Neural cell (in vitro differentiated cells): ENCODE measurements around the gene KCNS3. TPM values are rescaled to one million over a fixed set of nuclear protein-coding genes. Genes with fewer than 3 reads are reported as not detected.

ENCODE experiments used
- H2AFZ ChIP-seq: fragments of 200-600, 300-800 bp; sonication (generic), shearing (Covaris generic); 2 replicates; pipeline ENCODE4 v1.6.0; 2014; ENCODE audit warnings: low read depth, mild to moderate bottlenecking, antibody characterized with exemption, low read length, moderate library complexity
- H3F3A ChIP-seq: fragments of 200-600 bp; shearing (Covaris generic); 2 replicates; pipeline ENCODE4 v1.6.1; 2016; ENCODE audit warnings: mild to moderate bottlenecking, moderate library complexity, mixed read lengths, antibody characterized with exemption, low read length; ENCODE audit not compliant: insufficient read depth, poor library complexity, severe bottlenecking
- H3K27ac ChIP-seq: fragments of 200-600, 300-800 bp; sonication (generic), shearing (Covaris generic); 2 replicates; pipeline ENCODE4 v1.5.1; 2014; ENCODE audit warnings: mild to moderate bottlenecking, low read length, moderate library complexity
- H3K27me3 ChIP-seq: fragments of 300-800, 200-600 bp; sonication (generic), shearing (Covaris generic); 2 replicates; pipeline ENCODE4 v1.6.0; 2014; ENCODE audit warnings: mild to moderate bottlenecking, low read depth, low read length, moderate library complexity; ENCODE audit not compliant: insufficient read depth
- H3K36me3 ChIP-seq: fragments of 300-800, 200-600 bp; sonication (generic), shearing (Covaris generic); 2 replicates; pipeline ENCODE4 v1.5.1; 2014; ENCODE audit warnings: mild to moderate bottlenecking, antibody characterized with exemption, low read length, moderate library complexity; ENCODE audit not compliant: insufficient read depth
- H3K4me2 ChIP-seq: fragments of 300-800, 200-600 bp; sonication (generic), shearing (Covaris generic); 2 replicates; pipeline ENCODE4 v1.6.0; 2014; ENCODE audit warnings: mild to moderate bottlenecking, low read length
- H3K4me3 ChIP-seq: fragments of 300-800, 200-600 bp; sonication (generic), shearing (Covaris generic); 2 replicates; pipeline ENCODE4 v1.5.1; 2014; ENCODE audit warnings: mild to moderate bottlenecking, low read length, moderate library complexity
- H3K79me2 ChIP-seq: fragments of 200-600 bp; shearing (Covaris generic); replicated peaks from 2 replicates; pipeline ENCODE4 v1.6.0; 2014; ENCODE audit warnings: mild to moderate bottlenecking, low read length, moderate library complexity; ENCODE audit not compliant: insufficient read depth
- H3K9ac ChIP-seq: fragments of 300-800, 200-600 bp; sonication (generic), shearing (Covaris generic); 2 replicates; pipeline ENCODE4 v1.6.1; 2016; ENCODE audit warnings: mild to moderate bottlenecking, low read length, mixed read lengths
- H3K9me2 ChIP-seq: fragments of 200-600 bp; shearing (Covaris generic); 2 replicates; pipeline ENCODE4 v1.6.1; 2016; ENCODE audit warnings: mild to moderate bottlenecking, low read length, mixed read lengths; ENCODE audit not compliant: insufficient read depth
- H3K9me3 ChIP-seq: fragments of 200-600, 300-800 bp; sonication (generic), shearing (Covaris generic); 2 replicates; pipeline ENCODE4 v1.6.1; 2016; ENCODE audit warnings: mild to moderate bottlenecking, mixed run types, low read length, moderate library complexity, mixed read lengths
- H4K20me1 ChIP-seq: fragments of 200-600 bp; shearing (Covaris generic); 2 replicates; pipeline ENCODE4 v1.6.1; 2016; ENCODE audit warnings: mild to moderate bottlenecking, mixed run types; ENCODE audit not compliant: insufficient read depth
- EP300 ChIP-seq: fragments of 450-650 bp; conservative IDR thresholded peaks from 2 replicates; pipeline ENCODE4 v1.6.1; 2014; ENCODE audit warnings: antibody characterized with exemption, mild to moderate bottlenecking, moderate library complexity; ENCODE audit not compliant: poor library complexity, severe bottlenecking
- EZH2 ChIP-seq: fragments of 200-600, 300-800 bp; shearing (Covaris generic), sonication (generic); IDR thresholded peaks from 2 replicates; pipeline ENCODE4 v1.6.1; 2014; ENCODE audit warnings: antibody characterized with exemption, low read length, borderline replicate concordance, mild to moderate bottlenecking; ENCODE audit not compliant: insufficient read depth, poor library complexity, severe bottlenecking
- MXI1 ChIP-seq: fragments of 450-650 bp; conservative IDR thresholded peaks from 2 replicates; pipeline ENCODE4 v1.6.1; 2014; ENCODE audit warnings: antibody characterized with exemption, mild to moderate bottlenecking; ENCODE audit not compliant: poor library complexity, severe bottlenecking
- POLR2AphosphoS5 ChIP-seq: IDR thresholded peaks from 2 replicates; pipeline ENCODE4 v1.6.1; 2012
- RAD21 ChIP-seq: fragments of 450-650 bp; conservative IDR thresholded peaks from 2 replicates; pipeline ENCODE4 v1.6.1; 2014; ENCODE audit warnings: antibody characterized with exemption, mild to moderate bottlenecking, moderate library complexity
- SMC3 ChIP-seq: fragments of 450-650 bp; conservative IDR thresholded peaks from 2 replicates; pipeline ENCODE4 v1.6.1; 2014; ENCODE audit warnings: antibody characterized with exemption, mild to moderate bottlenecking, moderate library complexity; ENCODE audit not compliant: poor library complexity
- TAF1 ChIP-seq: IDR thresholded peaks from 2 replicates; pipeline ENCODE4 v1.6.1; 2012; ENCODE audit warnings: low read depth
- polyA plus RNA-seq: library from polyadenylated mRNA; depleted of rRNA; stranded (reverse); fragments of >200 nt; gene quantifications from 2 replicates; pipeline ENCODE4 v1.2.3, GENCODE V29; 2014
- TF ChIP-seq, protein P1 (sequence below): IDR thresholded peaks from 2 replicates; pipeline ENCODE4 v1.6.1; 2012; ENCODE audit warnings: borderline replicate concordance
- TF ChIP-seq, protein P2 (sequence below): fragments of 450-650 bp; IDR thresholded peaks from 2 replicates; pipeline ENCODE4 v1.5.1; 2014; ENCODE audit warnings: antibody characterized with exemption, mild to moderate bottlenecking, moderate library complexity; ENCODE audit not compliant: poor library complexity, severe bottlenecking

The KCNS3 gene
- polyA plus RNA-seq, 1 donor from 2014 or later = 0.15 TPM

DNA sequence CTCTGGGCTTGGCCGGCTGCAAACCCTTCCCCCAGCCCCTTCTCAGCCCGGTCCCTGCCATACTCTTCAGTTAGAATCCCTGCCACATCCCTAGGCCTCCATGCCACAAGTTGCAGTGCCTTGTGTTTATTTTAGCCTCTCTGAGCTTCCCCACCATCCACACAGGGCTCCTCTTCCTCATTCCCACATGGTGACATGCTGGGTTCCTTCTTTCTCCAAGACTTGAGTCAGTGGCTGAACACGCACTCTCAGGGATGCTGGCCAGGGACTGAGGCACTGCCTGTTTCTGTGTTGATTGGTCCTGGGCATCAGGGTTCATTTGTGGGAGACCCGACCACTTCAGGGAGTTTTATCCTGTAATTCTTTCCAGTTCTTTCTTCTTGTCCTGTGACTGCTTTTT, 56.3 kb downstream of the KCNS3 start:
- H3K9me3 ChIP-seq = no peaks in the 10 kb centered on the region
- no peaks in the 10 kb centered on the region for H4K20me1 ChIP-seq
- H3K4me2 ChIP-seq = no peak overlapping the region
- no peaks in the 10 kb centered on the region for H3K79me2 ChIP-seq
- no peak overlapping the region for H3K4me3 ChIP-seq
- no peaks in the 10 kb centered on the region for H3F3A ChIP-seq
- H3K27ac ChIP-seq = no peak overlapping the region
- TF ChIP-seq, protein P1, sequence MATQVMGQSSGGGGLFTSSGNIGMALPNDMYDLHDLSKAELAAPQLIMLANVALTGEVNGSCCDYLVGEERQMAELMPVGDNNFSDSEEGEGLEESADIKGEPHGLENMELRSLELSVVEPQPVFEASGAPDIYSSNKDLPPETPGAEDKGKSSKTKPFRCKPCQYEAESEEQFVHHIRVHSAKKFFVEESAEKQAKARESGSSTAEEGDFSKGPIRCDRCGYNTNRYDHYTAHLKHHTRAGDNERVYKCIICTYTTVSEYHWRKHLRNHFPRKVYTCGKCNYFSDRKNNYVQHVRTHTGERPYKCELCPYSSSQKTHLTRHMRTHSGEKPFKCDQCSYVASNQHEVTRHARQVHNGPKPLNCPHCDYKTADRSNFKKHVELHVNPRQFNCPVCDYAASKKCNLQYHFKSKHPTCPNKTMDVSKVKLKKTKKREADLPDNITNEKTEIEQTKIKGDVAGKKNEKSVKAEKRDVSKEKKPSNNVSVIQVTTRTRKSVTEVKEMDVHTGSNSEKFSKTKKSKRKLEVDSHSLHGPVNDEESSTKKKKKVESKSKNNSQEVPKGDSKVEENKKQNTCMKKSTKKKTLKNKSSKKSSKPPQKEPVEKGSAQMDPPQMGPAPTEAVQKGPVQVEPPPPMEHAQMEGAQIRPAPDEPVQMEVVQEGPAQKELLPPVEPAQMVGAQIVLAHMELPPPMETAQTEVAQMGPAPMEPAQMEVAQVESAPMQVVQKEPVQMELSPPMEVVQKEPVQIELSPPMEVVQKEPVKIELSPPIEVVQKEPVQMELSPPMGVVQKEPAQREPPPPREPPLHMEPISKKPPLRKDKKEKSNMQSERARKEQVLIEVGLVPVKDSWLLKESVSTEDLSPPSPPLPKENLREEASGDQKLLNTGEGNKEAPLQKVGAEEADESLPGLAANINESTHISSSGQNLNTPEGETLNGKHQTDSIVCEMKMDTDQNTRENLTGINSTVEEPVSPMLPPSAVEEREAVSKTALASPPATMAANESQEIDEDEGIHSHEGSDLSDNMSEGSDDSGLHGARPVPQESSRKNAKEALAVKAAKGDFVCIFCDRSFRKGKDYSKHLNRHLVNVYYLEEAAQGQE = no peak
- no peak for TF ChIP-seq POLR2AphosphoS5
- TF ChIP-seq, protein P2, sequence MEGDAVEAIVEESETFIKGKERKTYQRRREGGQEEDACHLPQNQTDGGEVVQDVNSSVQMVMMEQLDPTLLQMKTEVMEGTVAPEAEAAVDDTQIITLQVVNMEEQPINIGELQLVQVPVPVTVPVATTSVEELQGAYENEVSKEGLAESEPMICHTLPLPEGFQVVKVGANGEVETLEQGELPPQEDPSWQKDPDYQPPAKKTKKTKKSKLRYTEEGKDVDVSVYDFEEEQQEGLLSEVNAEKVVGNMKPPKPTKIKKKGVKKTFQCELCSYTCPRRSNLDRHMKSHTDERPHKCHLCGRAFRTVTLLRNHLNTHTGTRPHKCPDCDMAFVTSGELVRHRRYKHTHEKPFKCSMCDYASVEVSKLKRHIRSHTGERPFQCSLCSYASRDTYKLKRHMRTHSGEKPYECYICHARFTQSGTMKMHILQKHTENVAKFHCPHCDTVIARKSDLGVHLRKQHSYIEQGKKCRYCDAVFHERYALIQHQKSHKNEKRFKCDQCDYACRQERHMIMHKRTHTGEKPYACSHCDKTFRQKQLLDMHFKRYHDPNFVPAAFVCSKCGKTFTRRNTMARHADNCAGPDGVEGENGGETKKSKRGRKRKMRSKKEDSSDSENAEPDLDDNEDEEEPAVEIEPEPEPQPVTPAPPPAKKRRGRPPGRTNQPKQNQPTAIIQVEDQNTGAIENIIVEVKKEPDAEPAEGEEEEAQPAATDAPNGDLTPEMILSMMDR = no peak
- no peak for TF ChIP-seq EZH2
- no peak for TF ChIP-seq MXI1
- no peak for TF ChIP-seq SMC3
- no peak for TF ChIP-seq EP300
- TF ChIP-seq TAF1 = no peak
- no peak for TF ChIP-seq RAD21
- H3K27me3 ChIP-seq = no peaks in the 10 kb centered on the region
- no peaks in the 10 kb centered on the region for H3K9me2 ChIP-seq
- no peaks in the 10 kb centered on the region for H3K36me3 ChIP-seq
- no peak overlapping the region for H3K9ac ChIP-seq
- H2AFZ ChIP-seq = no peak overlapping the region

DNA sequence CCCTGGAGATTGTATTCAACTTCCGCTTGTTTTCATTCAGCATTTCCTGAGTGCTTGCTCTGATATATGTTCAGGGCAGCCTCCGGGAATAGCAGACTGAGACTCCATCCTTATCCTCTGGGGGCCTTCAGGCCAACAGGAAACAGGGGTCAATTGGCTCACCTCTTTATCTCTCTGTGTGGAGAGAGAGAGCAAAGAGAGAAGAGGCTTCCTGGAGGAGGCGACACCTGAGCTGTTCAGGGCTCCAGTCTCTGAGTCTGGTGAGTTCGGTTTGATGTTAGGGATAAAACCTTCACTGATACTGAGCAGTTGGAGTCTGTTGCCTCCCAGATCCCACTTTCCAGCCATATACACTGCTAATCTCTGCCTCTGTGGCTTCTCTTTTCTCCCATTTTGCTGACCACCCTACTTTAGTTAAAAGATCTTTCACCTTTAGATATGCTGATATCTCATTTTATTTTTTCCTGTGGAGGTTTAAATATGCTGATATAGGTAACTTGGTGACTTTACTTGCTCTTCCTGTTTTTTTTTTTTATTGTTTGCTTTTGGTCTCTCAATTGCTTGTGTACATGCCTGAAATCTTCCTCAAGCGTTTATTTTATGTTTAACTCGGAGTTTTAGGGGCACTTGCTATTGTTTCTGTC, 56.9 kb downstream of the KCNS3 start:
- Histone ChIP-seq H3F3A (no peaks in the 10 kb centered on the region), H3K9ac (no peak overlapping the region)

More for the DNA sequence above, 56.9 kb downstream of the KCNS3 start:
- no peaks in the 10 kb centered on the region for H3K36me3 ChIP-seq
- H3K9me2 ChIP-seq = no peaks in the 10 kb centered on the region
- TF ChIP-seq MXI1 (no peak), RAD21 (no peak), TAF1 (no peak), EP300 (no peak), EZH2 (no peak), POLR2AphosphoS5 (no peak), SMC3 (no peak)
- TF ChIP-seq, protein P2 = no peak
- TF ChIP-seq, protein P1 = no peak
- no peaks in the 10 kb centered on the region for H3K79me2 ChIP-seq
- H4K20me1 ChIP-seq = no peaks in the 10 kb centered on the region
- H3K9me3 ChIP-seq = no peaks in the 10 kb centered on the region
- H3K4me2 ChIP-seq = no peak overlapping the region
- H3K27me3 ChIP-seq = no peaks in the 10 kb centered on the region
- H3K27ac ChIP-seq = no peak overlapping the region
- H3K4me3 ChIP-seq = no peak overlapping the region
- no peak overlapping the region for H2AFZ ChIP-seq
